ENCODE measurements around the gene FNIP1. TPM values are rescaled to one million over a fixed set of nuclear protein-coding genes. Genes with fewer than 3 reads are reported as not detected.

The FNIP1 gene
- total and polyA plus RNA-seq, 2 experiments from 2014 or later = 20.7 to 73.4 TPM

DNA sequence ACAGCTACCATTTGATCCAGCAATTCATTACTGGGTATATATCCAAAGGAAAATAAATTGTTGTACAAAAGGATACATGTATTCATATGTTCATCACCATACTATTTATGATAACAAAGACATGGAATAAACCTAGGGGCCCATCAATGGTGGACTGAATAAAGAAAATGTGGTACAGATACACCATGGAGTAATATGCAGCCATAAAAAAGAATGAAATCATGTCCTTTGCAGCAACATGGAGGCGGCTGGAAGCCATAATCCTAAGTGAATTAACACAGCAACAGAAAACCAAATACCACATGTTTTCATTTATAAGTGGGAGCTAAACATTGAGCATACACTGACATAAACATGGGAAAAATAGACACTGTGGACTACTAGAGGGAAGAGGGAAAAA lies 37.1 kb downstream of the FNIP1 start:
- WGBS (ENCODE audit: low lambda C conversion rate, missing lambda C conversion rate) = 100% methylated on average over 1 of the region's 1 CpG
- no peak overlapping the region for H3K4me2 ChIP-seq
- peaks cover 85% of the 10 kb centered on the region for H4K20me1 ChIP-seq (ENCODE audit: insufficient read depth, poor library complexity, severe bottlenecking)
- TF ChIP-seq, protein P1, sequence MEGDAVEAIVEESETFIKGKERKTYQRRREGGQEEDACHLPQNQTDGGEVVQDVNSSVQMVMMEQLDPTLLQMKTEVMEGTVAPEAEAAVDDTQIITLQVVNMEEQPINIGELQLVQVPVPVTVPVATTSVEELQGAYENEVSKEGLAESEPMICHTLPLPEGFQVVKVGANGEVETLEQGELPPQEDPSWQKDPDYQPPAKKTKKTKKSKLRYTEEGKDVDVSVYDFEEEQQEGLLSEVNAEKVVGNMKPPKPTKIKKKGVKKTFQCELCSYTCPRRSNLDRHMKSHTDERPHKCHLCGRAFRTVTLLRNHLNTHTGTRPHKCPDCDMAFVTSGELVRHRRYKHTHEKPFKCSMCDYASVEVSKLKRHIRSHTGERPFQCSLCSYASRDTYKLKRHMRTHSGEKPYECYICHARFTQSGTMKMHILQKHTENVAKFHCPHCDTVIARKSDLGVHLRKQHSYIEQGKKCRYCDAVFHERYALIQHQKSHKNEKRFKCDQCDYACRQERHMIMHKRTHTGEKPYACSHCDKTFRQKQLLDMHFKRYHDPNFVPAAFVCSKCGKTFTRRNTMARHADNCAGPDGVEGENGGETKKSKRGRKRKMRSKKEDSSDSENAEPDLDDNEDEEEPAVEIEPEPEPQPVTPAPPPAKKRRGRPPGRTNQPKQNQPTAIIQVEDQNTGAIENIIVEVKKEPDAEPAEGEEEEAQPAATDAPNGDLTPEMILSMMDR (IDR thresholded peaks at IDR 0.05; ENCODE audit: poor library complexity) = no peak
- TF ChIP-seq EZH2phosphoT487 (IDR thresholded peaks at IDR 0.05; ENCODE audit: low read depth, severe bottlenecking, unreplicated experiment) = no peak
- no peak for TF ChIP-seq EZH2 (IDR thresholded peaks at IDR 0.05; ENCODE audit: borderline replicate concordance)
- H3K4me1 ChIP-seq (ENCODE audit: insufficient read depth) = no peaks in the 10 kb centered on the region
- H2AFZ ChIP-seq = no peak overlapping the region
- no peak overlapping the region for H3K27ac ChIP-seq
- no peaks in the 10 kb centered on the region for H3K9me3 ChIP-seq (ENCODE audit: low read depth)
- no peak for DNase-seq (ENCODE audit: low spot score)
- no peaks in the 10 kb centered on the region for H3K27me3 ChIP-seq
- H3K9me2 ChIP-seq (replicated peaks; ENCODE audit: insufficient read depth) = no peaks in the 10 kb centered on the region
- H3K4me3 ChIP-seq = no peak overlapping the region
- H3K79me2 ChIP-seq = peaks cover 100% of the 10 kb centered on the region
- peaks cover 4% of the 10 kb centered on the region for H3K36me3 ChIP-seq (replicated peaks; ENCODE audit: insufficient read depth, low read depth)

DNA sequence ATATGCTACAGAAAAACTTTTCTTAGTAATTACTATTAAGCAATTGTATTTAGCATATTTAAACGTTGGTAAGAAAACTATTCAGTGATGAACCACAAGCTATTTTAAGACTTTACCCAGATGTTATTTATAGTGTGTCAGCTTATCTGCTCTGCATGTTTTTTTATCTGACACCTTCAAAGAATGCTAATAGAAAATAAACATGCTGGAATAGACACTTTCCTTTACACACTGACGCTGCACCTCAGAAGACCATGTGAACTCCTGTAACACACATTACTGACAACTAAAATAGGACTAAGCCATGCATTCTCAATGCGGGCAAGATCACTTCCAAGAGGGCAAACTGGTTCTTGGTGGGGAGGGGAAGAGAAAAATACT lies 38.3 kb downstream of the FNIP1 start:
- Histone ChIP-seq H3K36me3 (replicated peaks; ENCODE audit: insufficient read depth, low read depth) (peaks cover 4% of the 10 kb centered on the region), H3K79me2 (peaks cover 100% of the 10 kb centered on the region), H3K4me1 (ENCODE audit: insufficient read depth) (no peaks in the 10 kb centered on the region), H3K9me2 (replicated peaks; ENCODE audit: insufficient read depth) (no peaks in the 10 kb centered on the region), H3K4me3 (no peak overlapping the region), H4K20me1 (ENCODE audit: insufficient read depth, poor library complexity, severe bottlenecking) (peaks cover 93% of the 10 kb centered on the region), H2AFZ (no peak overlapping the region), H3K9me3 (ENCODE audit: low read depth) (no peaks in the 10 kb centered on the region), H3K4me2 (peak overlapping the region; percentile 35), H3K27me3 (no peaks in the 10 kb centered on the region), H3K27ac (no peak overlapping the region)
- no peak for DNase-seq (ENCODE audit: low spot score)
- 51% methylated on average over 3 of the region's 3 CpGs for WGBS (ENCODE audit: low lambda C conversion rate, missing lambda C conversion rate)
- no peak for TF ChIP-seq EZH2 (IDR thresholded peaks at IDR 0.05; ENCODE audit: borderline replicate concordance)
- TF ChIP-seq EZH2phosphoT487 (IDR thresholded peaks at IDR 0.05; ENCODE audit: low read depth, severe bottlenecking, unreplicated experiment) = no peak
- TF ChIP-seq, protein P1 (IDR thresholded peaks at IDR 0.05; ENCODE audit: poor library complexity) = no peak

DNA sequence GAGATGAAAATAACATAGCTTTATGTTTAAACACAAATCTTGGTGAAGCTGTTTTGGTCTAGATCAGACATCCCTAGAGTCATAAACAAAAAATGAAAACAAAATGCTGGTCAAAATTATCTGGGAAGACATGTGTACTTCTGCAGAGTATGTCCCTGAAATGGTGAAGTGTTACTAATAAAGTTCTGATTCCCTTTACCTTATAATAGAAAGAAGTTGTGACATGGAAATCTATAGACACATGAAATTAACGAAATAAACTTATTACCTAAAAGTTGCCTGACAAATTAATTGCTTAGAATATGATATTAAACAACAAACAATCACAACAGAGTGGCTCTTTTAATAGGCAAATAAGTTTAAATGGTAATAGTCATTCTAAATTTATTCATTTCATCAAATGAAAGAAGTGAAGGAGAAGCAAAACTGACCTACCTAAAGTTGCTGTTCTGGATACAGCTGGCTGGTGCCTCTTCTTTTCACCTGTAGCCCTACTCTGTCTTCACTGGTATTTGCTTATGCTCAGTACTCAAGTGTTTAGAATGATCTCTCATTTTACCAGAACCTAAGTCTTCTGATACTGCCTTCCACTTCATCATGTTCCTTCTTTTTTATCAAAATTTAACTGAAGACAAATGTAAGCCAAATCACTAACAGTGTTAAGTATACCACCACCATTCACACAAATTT lies 38.8 kb downstream of the FNIP1 start:
- Histone ChIP-seq H2AFZ (no peak overlapping the region), H3K9me3 (ENCODE audit: low read depth) (no peaks in the 10 kb centered on the region), H3K4me2 (peak overlapping the region; percentile 35), H3K9me2 (replicated peaks; ENCODE audit: insufficient read depth) (no peaks in the 10 kb centered on the region), H3K4me3 (no peak overlapping the region), H3K27me3 (no peaks in the 10 kb centered on the region), H4K20me1 (ENCODE audit: insufficient read depth, poor library complexity, severe bottlenecking) (peaks cover 98% of the 10 kb centered on the region), H3K4me1 (ENCODE audit: insufficient read depth) (no peaks in the 10 kb centered on the region), H3K36me3 (replicated peaks; ENCODE audit: insufficient read depth, low read depth) (peaks cover 4% of the 10 kb centered on the region), H3K79me2 (peaks cover 100% of the 10 kb centered on the region), H3K27ac (no peak overlapping the region)
- TF ChIP-seq EZH2 (IDR thresholded peaks at IDR 0.05; ENCODE audit: borderline replicate concordance) (no peak), EZH2phosphoT487 (IDR thresholded peaks at IDR 0.05; ENCODE audit: low read depth, severe bottlenecking, unreplicated experiment) (no peak)
- TF ChIP-seq, protein P1 (IDR thresholded peaks at IDR 0.05; ENCODE audit: poor library complexity) = no peak
- WGBS (ENCODE audit: low lambda C conversion rate, missing lambda C conversion rate) = 100% methylated on average over 1 of the region's 1 CpG
- no peak for DNase-seq (ENCODE audit: low spot score)

All from hepatocyte (in vitro differentiated cells).